HG03432 (cell line): ENCODE results near the gene UQCR10.

ENCODE experiments used
- ATAC-seq: cut with Tn5 transposase; IDR thresholded peaks from one replicate; pipeline ENCODE4 v1.9.1; 2021; ENCODE audit warnings: mild to moderate bottlenecking, moderate library complexity; ENCODE audit not compliant: unreplicated experiment

Gene UQCR10

GRCh38 chr22:29767171-29768051, at the start of gene UQCR10:
TSS of gene UQCR10 (plus strand) at chr22:29767369. CDS start at chr22:29767399, 30 bp downstream.
- ATAC-seq: peak; percentile 74

DNA sequence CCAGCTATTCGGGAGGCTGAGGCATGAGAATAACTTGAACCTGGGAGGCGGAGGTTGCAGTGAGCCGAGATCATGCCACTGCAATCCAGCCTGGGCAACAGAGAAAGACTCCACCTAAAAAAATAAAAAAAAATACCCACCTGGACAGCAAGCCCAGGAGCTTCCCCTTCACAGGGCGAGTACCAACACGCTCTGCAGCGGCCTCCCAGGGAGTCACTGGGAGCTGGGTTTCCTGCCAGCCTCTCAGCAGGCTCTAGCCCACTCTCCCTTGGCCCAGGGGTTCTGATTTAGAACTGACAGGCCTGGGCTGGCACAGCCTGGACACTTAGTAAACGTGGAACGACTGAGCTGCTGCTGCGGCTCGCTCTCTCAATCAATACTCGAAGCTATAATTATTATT, 49.4 kb upstream of the UQCR10 start:
- no peak for ATAC-seq

DNA sequence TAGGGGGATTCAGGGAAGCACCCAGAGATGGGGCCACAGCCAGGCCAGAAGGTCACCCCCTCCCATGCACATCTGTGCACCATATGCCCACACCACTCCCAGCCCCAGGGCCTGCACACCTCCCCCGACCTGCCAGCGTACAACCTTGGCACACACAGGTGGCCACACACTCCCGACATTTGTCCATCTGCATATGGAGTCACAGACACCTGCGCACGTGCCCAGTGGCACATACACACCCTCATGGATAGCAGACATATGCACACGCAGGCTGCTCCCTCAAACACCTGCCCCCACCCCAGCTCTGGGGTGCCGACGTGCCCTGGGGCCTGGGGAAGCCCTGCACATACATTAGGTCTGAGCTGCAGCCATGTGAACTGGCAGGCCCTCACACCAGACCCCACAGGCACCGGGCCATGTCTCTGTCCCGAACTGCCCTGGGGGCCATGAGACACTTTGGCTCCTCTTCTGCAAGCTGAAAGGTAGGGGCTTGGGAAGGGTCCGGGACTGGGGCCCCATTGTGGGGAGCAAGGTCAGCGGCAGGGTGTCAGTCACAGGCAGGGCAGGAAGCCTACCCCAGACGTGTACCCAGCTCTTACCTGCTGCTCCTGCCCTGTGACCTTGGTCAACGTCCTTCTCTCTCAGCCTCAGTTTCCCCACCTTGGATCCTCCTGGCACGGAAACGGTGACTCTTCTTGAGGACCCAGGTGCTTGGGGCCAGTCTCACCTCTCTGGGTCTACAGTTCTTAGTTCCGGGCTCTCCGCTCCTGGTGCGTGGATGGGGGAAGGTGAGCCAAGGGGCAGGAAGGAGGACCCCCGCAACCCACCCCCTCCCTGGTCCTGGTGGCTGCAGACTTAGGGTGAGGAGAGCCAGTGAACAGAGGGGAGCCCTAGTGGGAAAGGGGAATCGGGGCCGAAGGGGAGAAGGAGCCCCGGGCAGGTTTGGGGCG, 47.9 kb upstream of the UQCR10 start:
- ATAC-seq: no peak

DNA sequence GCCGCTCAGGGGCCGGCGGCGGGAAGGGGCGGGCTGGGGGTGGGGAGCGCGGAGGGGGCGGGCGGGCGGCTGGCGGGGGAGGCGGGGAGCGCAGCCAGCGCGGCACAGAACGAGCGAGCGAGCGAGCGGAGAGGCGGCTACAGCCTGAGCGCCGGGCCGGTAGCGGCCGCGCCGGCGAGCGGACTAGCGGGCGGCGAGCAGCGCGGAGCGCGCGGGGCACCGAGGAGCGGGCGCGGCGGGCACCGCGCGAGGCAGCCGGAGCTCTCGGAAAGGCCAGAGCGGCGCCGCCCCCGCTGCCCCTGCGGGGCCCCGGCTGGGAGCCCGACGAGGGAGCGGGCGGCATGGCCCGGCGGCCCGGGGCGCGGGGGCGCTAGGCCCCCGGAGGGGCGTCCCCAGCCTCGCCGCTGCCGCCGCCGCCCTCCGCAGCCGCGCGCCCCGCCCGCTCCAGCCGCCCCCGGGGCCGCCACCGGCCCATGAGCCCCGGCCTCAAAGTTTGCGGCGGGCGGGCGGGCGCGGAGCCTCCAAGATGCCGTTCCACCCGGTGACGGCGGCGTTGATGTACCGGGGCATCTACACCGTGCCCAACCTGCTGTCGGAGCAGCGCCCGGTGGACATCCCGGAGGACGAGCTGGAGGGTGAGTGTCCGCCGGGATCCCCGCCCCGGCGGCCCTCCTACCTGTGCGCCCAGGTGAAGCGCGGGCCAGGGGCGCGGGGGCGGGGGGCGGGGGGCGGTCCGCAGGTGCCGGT, 47.1 kb upstream of the UQCR10 start, which contains the start of gene CABP7:
Gene CABP7 (plus strand): TSS at position 105 of the 747 bp plus-strand sequence. CDS start 422 bp downstream, at position 527.
- no peak for ATAC-seq

- no peak for ATAC-seq
These were observed 46.3 kb upstream of the UQCR10 start for GRCh38 chr22:29720811-29721323.

GRCh38 chr22:29722151-29722550, 45.0 kb upstream of the UQCR10 start:
- no peak for ATAC-seq

DNA sequence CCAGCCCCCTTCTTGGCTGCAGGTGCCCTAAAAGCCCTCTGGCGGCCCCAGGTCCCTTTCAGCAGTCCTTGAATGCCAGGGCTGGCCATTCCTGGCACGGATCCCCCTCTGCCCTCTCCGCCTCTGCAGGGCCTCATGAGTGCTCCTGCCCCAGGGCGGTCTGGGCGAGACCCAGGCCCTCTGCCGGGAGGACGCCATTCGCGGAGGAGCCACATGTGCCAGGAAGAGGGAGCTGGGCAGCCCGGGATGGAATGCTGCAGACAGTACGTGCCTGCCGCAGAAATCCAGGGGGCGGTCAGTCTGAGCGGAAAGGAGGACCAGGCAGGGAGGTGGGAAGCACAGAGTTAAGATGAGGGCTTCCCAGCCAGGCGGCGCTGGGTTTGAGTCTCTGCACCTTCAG, 44.6 kb upstream of the UQCR10 start:
- no peak for ATAC-seq

- no peak for ATAC-seq
These were observed 43.4 kb upstream of the UQCR10 start for GRCh38 chr22:29723766-29724165.

DNA sequence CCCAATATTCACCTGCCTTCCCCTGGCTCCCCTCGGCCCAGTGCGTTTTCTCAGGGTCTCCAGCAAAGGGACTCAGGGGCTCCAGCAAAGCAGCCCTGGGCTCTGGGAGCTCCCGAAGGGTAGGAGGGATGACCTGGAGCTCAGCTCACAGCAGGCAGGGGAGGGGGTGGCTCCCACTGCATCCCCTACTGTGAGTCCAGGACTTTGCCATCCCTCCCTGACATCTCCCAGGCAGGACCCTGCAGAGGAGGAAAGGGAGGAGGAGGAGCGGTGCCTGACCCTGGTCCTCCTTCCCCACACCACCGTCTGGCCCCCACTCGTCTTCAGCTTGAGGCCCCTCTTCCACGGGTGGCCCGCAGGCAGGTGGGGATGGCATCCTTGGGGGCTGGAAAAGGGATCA, 42.3 kb upstream of the UQCR10 start:
- no peak for ATAC-seq

- ATAC-seq: no peak
These were observed 41.1 kb upstream of the UQCR10 start for GRCh38 chr22:29726106-29726505.

DNA sequence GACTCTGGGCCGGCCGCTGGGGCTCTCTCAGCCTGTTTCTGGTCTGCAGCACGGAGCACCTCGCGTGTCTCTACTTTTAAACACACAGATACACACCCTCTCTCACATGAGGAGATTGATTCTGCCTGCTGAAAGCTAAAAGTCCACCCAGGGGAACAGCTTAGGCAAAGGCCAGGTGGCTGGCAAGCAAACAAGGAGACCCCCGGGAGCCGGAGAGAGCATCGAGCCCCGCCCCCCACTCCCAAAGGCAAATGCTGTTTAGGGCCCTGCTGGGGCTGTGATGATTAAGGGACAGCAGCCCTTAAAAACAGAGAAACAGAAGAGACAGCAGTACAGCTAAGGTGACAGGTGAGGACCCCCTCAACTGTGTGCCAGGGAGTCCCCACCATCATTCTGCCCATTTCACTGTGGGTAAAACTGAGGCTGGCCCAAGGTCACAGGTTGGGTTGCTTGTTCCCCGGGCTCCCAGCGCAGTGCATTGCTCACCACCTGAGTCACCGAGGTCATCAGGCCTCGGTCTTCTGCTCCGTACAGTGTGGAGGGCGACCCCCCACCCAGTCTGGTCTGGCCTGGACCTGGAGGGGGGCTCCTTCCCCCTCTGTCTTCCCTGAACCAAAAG, 40.5 kb upstream of the UQCR10 start:
- no peak for ATAC-seq

GRCh38 chr22:29727131-29727523, 40.0 kb upstream of the UQCR10 start:
- no peak for ATAC-seq

DNA sequence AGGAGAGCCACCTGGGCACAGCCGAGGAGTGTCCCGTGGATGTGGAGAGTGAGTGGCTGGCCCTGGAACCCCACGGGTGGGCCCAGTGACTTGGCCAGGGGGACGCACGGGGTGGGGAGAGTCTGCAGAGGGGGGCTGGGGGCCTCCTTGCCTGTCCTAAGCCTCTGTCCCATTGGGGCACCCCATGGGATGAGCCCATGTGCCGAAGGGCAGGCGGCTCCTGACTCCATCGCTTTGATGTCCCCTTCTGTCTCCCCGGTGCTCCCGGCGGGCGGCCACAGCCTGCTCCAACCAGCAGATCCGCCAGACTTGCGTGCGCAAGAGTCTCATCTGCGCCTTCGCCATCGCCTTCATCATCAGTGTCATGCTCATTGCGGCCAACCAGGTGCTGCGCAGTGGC, 38.0 kb upstream of the UQCR10 start:
- no peak for ATAC-seq

GRCh38 chr22:29731058-29731850, 35.9 kb upstream of the UQCR10 start:
- ATAC-seq: no peak

DNA sequence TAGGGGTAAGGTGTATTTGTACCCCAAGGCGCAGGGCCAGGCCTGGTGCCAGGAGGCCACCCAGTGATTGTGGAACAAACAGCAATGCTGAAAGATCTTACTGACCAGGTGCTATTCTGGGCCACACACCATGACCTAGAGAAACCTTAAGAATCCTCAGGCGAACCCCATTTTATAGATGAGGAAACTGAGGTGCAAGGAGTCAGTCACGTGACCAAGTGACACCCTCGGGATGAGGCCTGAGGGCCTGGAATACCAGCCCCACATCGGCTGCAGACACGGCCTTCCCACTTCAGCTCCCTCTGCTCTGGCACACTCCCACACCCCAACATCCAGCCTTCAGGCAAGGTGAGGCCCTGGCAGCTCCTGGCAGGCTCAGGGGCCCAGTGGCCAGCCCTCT, 34.3 kb upstream of the UQCR10 start:
- no peak for ATAC-seq

GRCh38 chr22:29733362-29734201, 33.6 kb upstream of the UQCR10 start:
- no peak for ATAC-seq

DNA sequence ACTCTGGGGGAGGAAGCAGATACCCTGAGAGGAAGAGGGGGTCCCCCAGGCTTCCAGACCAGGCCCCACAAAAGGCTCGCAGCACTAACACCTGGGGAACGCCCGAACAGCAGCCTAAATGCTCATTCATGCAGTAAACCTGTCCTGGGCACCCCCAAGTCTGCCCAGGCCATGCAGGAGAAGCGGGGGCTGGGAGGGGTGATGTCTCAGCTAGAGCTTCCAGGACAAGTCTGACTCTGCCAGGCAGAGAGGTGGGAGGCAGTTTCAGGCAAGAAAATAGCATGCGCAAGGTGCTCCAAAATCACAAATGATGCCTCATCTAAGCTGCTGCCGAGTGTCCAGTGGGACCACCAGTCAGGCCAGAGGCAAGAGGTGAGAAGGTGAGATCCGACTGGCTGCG, 32.8 kb upstream of the UQCR10 start:
- ATAC-seq: no peak

- no peak for ATAC-seq
These were observed 32.3 kb upstream of the UQCR10 start for GRCh38 chr22:29734838-29735237.

- no peak for ATAC-seq
These were observed 31.8 kb upstream of the UQCR10 start for GRCh38 chr22:29735416-29735815.
